SU-DHL-6 (cell line): Measurements from ENCODE around the gene PXYLP1.

Source experiments
- EZH2phosphoT487 ChIP-seq: fragments of 200-600 bp; sonication (generic), shearing (Covaris generic); conservative IDR thresholded peaks from 2 replicates; pipeline ENCODE4 v1.6.1; 2018; ENCODE audit warnings: mild to moderate bottlenecking, antibody characterized with exemption, low read length, moderate library complexity, mixed read lengths
- TF ChIP-seq, protein P1 (sequence below): fragments of 200-600 bp; sonication (generic); IDR thresholded peaks from one replicate; pipeline ENCODE4 v1.5.1; 2017; ENCODE audit warnings: antibody characterized with exemption, mild to moderate bottlenecking, low read length, moderate library complexity; ENCODE audit not compliant: insufficient read depth, poor library complexity, severe bottlenecking

- TF ChIP-seq, protein P1, sequence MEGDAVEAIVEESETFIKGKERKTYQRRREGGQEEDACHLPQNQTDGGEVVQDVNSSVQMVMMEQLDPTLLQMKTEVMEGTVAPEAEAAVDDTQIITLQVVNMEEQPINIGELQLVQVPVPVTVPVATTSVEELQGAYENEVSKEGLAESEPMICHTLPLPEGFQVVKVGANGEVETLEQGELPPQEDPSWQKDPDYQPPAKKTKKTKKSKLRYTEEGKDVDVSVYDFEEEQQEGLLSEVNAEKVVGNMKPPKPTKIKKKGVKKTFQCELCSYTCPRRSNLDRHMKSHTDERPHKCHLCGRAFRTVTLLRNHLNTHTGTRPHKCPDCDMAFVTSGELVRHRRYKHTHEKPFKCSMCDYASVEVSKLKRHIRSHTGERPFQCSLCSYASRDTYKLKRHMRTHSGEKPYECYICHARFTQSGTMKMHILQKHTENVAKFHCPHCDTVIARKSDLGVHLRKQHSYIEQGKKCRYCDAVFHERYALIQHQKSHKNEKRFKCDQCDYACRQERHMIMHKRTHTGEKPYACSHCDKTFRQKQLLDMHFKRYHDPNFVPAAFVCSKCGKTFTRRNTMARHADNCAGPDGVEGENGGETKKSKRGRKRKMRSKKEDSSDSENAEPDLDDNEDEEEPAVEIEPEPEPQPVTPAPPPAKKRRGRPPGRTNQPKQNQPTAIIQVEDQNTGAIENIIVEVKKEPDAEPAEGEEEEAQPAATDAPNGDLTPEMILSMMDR: no peak
- TF ChIP-seq EZH2phosphoT487: no peak
These were observed 60.1 kb downstream of the PXYLP1 start for GRCh38 chr3:141291559-141292355.
